Activated CD4-positive, alpha-beta T cell treated with anti-CD3 and anti-CD28 coated beads, Interleukin-10, Interleukin-2, amounts not matched to agents 100 ng/mL and 50 ng/mL, durations not matched to agents 16 hours and 8 hours (primary cell): ENCODE data around the gene SPDEF.

ENCODE experiments used
- DNase-seq: peaks from one replicate; pipeline ENCODE4 v3.0.0-alpha.2; 2020

Gene SPDEF

DNA sequence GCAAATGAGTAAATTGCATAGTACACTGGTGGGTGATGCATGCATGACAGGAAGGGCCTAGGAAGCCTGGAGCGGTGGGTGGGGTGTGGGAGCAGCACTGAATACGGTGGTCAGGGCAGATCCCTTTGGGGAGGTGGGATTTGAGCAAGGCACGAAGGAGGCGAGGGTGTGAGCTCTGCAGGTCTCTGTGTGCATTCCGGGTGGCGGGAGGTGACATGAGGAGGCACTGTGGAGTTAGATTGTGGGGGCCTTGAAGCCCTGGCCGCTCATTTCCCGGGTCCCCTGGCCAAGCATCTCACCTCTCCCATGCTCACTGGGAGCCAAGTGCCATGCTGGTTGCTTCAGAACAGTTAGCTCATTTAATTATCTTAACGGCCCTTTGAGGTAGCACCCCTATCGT lies 6.2 kb upstream of the SPDEF start:
- DNase-seq = no peak

DNA sequence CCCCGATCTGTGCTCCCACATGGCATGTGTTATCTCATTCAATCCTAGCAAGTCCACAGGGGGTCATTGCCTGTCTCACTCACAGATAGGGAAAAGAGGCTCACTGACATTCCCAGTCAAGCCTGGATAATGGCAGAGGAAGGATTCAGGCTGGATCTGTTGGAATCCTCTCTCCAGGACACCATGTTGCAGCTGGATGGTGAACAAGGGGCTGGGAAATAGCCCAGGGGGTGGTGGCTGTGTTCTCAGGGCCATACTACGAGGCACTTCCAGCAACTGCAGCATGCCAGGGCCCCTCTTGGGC lies 5.0 kb upstream of the SPDEF start:
- no peak for DNase-seq

GRCh38 chr6:34560366-34561226 lies 4.5 kb upstream of the SPDEF start:
- no peak for DNase-seq

DNA sequence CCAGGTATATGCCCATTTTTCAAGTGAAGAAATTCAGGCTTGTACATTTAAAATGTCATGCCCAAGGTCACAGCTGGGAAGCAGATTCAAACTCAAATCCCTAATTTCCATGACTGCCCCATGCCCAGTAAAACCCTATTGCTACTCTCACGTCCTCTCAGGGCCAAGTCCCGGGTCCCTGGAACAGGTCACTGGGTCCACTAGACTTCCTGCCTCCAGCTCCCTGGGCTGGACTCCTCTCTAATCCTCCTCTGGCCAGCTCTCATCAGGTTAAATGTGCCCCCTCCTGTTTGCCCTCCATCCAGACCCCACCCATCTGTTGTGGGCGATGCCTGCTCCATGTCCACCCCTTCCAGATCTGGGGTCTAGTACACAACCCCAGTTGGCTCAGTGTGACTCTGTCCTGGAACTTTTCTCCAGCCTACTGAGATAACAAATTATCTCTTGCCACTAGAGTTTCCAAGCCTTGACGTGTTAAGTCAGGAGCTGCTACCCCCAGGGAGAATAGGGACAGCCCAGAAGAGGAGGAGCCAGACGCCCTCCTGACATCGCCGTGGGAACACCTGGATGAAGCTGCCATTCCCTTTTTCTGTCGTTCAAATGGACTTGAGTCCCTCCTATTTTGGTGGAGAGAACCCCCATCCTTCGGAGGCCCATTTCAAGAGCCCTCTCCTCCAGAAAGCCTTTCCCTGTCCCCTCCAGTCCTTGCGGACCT lies 3.7 kb upstream of the SPDEF start:
- no peak for DNase-seq

DNA sequence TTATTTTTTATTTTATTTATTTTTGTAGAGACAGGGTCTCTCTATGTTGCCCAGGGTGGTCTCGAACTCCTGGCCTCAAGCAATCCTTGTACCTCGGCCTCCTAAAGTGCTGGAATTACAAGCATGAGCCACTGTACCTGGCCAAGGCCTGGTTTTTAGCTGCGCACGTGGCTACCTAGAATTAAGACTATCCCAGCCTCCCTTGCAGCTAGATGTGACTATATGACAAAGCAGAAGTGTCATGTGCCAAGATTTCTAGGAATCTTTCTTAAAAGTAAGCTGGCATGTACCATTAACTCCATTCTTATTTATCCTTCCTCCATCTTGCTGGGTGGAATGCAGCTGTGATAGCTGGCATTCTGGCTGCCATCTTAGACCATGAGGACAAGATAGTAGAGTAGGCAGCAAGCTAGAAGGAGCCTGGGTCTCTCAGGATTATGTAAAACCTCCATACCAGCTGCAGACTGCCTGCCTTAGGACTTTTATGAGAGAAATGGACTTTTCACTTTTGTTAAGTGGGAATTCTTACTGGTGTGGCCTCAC lies 2.1 kb upstream of the SPDEF start:
- no peak for DNase-seq

GRCh38 chr6:34557228-34557627 lies 1.1 kb upstream of the SPDEF start:
- no peak for DNase-seq

DNA sequence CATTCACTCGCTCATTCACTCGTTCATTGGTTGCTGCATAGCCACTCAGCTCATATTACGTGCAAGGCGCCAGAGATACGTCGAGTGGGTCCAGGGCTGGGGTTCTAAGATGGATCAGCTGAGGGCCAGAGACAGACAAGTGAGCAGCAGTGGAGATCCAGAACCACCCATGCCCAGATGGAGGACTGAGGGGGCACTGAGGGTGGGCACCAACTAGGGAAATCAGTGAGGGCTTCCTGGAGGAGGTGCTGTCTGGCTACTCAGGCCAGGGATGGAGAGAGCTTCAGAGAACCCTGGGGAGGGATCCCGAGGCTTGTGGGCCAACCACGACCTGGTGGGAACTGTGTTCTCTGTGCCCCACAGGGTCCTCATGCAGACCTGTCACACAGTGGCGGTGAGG lies 364 bp upstream of the SPDEF start:
- no peak for DNase-seq

- DNase-seq = no peak
These were observed 801 bp downstream of the SPDEF start for GRCh38 chr6:34555328-34555727.

GRCh38 chr6:34555007-34555322 lies 1.2 kb downstream of the SPDEF start:
- DNase-seq = no peak

- DNase-seq = no peak
These were observed 1.7 kb downstream of the SPDEF start for GRCh38 chr6:34554291-34555006.

DNA sequence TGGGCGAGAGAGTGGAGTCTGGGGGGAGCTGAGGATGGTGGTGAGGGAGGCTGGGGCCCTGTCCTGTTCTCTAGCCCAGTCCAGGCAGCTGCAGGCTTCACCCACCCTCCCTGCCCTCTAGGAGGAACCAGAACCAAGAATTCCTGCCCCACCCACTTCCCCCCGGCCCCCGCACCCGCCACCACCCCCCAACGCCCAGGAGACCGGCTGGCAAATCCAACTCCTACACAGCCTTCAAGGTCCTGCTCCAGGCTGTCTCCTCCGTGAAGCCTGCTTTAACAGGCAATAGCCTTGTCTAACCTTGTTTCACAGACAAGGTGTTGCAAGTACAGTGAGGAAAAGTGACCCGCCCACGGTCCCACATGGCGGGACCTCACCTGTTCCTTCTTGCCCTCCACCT lies 2.4 kb downstream of the SPDEF start:
- no peak for DNase-seq

DNA sequence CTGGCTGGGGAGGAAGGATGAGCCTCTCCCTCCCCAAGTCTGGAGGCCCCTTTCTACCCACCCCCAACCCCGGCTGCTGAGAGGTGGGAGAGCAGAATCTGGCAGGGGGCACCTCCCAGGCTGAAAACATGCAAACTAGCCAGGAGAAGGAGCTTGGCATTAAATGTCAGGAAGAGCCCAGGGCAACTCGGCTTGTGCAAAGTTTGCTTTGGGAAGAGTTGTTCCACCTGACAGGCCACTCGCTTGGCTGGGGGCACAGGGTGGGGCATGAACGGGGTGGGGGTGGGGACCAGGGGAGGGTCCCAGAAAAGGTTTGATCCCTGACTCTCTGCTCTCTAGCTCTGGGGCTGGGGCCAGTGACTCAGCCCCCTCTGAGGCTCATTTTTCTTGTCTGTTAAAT lies 3.0 kb downstream of the SPDEF start:
- no peak for DNase-seq

GRCh38 chr6:34552620-34553019 lies 3.5 kb downstream of the SPDEF start:
- no peak for DNase-seq

DNA sequence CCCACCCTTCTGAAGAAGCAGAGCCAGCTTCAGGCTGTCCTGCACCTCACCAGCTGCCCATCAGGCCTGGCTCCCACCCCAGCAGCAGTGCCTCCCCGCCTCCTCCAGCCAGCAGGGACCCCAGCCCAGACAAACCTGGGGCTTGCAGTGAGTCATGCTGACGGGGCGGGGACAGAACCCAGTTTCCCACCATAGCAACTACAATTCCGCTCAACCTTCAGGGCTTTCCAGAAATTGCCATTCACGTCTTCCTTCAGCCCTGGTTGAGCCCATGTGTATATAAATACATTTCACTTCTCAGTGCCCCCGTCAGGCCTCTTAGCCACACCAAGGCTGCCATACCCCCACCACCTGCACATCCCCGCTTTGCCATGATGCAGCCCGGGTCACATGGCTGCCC lies 4.4 kb downstream of the SPDEF start:
- no peak for DNase-seq

DNA sequence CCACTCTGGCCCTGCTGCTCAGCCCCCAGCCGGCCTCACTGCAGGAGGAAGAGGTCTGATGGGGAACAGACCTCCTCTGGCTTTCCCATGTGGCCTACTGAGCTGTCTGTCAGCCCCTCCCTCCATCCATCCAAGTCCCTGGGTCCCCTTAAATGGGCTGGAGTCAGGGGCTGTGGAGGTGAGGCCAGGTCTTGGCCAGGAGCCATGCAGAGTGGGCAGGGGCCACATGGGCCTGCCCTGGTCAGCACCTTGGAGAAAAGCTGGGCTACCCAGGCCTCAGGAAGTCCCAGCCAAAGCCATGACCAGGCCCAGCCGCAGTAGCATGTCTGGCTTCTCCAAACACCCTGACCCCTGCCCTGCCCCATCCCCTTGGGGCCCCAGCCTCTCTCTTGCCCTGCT lies 6.3 kb downstream of the SPDEF start:
- DNase-seq = no peak

DNA sequence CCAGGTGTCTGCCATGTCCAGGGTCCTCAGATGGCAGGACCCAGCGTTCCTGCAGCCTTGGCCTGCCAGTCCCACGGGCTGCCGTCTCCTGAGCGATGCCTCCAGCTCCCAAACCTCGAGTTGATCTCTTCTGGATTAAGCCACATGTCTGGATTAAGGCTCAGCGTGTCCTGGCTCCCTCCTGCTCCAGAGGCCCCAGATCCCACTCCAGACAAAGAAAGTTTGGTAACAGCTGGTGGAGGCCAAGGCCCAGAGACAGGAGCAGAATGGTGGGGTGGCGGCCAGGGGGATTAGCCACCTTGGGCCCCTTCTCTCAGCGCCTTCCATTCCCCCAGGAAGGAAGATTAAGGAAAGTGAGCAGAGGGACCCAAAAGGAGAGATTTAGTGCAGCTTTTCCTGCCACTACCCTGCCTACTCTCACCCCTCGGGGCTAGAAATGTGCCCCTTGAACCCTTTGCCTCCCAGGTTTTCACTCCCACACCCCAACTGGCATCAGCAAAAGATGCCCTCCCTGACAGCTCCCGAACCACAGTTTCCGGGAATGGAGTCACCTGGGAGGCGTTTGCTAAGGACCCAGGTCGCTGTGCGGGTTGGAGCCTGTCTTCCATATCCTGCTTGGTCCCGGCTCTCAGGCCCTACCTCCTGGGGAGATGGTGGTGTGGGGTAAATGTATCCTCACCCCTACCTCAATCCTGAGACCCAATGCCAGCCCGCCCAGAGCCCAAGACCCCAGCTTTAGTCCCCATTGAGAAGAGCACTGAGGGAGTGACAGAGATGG lies 6.9 kb downstream of the SPDEF start:
- DNase-seq = no peak

DNA sequence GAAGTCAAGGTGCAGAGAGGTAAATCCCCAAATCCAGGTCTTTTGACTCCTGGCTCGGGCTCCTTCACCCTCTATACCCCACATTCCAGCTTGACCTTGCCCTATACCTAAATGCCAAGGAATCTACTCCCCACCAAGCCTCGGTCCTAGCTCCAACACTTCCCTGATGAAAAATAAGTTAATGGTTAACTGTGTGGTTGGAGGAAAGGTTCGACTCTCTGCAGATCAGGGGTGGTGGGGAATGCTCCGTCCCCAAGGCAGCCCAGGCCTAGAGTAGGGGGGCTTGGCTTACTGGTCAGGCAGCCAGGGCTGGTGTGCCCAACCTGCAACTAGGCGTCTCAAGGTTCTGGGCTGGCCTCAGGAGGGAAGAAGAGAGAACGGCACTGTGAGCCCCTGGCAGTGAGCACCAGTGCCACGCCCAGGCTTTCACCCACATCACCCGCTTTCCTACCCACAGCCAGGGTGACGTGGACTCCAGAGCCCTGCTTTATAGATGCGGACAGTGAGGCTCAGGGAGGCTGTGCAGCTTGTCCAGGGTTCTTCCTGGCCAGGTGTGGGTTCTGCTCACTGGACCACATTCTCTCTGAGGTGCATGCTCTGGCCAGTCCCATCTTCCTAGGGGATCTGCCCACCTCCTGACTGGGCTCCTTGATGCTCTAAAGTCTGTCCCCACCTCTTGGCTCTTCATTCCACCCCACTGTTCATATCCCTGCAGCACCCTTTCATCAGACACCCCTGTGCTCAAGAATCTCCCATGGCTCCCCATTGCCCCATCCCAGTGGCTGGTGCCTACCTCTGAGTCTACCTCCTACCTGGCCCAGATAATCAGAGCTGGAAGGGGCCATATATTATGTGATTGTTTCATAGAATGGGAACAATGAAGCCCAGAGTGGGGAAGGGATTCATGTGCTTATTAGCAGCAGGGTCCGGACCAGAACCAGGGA lies 8.2 kb downstream of the SPDEF start:
- DNase-seq = no peak

GRCh38 chr6:34546551-34547321 lies 9.4 kb downstream of the SPDEF start:
- DNase-seq = no peak

- DNase-seq = no peak
These were observed 11.2 kb downstream of the SPDEF start for GRCh38 chr6:34544776-34545471.

DNA sequence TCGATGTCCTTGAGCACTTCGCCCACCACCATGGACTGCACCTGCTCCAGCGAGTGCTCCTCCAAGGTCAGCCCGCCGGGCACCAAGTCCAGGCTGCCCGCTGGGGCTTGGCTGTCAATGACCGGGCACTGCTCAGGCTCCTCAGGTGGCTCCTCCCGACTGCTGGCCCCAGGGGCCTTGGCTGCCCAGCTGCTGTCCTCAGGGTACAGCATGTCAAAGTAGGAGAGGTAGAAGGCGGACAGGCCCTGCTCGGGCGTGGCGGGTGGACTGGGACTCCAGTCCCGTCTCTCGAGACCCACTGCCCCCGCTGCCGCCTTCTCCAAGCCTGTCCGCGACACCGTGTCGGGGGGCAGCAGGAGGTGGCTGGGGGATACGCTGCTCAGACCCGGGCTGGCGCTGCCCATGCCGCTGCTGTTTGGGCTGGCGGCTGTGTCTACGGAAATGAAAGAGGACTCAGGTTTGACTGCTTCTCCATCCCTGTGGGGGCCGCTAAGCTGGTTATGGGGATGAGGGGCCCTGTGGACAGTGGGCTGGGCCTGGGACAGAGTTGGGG lies 12.0 kb downstream of the SPDEF start:
- no peak for DNase-seq
